ENCODE data around the gene ZNF567.
A peak's percentile ranks its signal among the peaks of the same experiment; 100 is the strongest.
"Not testable (repeated sequence)": the region's sequence is repeated elsewhere in the genome, so short reads cannot be mapped to it uniquely, and the experiment has no call there.

The ZNF567 gene

GRCh38 chr19:36687214-36688056, at the start of gene ZNF567:
Gene ZNF567 (plus strand): TSS chr19:36687612. CDS start chr19:36694868, 7,256 bp downstream.
- peak; percentile 67 for DNase-seq (ENCODE audit: low read depth)

DNA sequence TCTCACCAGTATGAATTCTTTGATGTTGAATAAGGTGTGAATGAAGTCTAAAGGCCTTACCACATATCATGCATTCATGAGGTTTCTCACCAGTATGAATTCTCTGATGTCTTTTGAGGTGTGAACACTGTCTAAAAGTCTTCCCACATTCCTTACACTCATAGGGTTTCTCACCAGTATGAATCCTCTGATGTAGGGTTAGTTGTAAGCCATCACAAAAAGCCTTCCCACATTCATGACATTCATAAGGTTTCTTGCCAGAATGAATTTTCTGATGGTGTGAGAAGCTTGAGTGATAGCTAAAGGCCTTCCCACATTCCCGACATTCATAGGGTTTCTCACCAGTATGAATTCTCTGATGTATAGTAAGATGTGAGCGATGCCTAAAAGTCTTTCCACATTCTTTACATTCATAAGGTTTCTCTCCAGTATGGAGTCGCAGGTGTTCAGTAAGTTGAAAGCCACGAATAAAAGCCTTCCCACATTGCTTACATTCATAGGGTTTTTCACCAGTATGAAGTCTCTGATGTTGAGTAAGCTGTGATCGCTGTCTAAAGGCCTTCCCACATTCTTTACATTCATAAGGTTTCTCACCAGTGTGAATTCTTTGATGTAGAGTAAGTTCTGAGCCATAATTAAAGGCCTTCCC, 48.4 kb upstream of the ZNF567 start:
- DNase-seq (ENCODE audit: low read depth), result no peak

GRCh38 chr19:36646746-36647145, 40.7 kb upstream of the ZNF567 start:
- no peak for DNase-seq (ENCODE audit: low read depth)

GRCh38 chr19:36652958-36653357, 34.5 kb upstream of the ZNF567 start:
- DNase-seq (ENCODE audit: low read depth), result no peak

DNA sequence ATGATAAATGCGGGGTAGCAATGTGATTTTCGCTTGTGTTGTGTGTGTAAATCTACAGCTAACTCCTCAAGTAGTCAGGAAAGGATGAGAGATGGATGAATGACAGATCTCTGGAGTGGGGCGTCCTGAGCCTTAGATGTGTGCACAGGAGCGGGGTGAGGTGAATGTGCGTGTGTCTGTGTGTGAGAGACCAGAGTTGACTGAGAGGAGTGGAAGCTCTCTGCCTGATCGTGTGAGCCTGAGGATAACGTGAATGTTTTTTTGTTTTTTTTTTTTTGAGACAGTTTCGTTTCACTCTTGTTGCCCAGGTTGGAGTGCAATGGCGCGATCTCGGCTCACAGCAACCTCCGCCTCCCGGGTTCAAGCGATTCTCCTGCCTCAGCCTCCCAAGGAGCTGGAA, 21.6 kb upstream of the ZNF567 start:
- no peak for DNase-seq (ENCODE audit: low read depth)

GRCh38 chr19:36668646-36669045, 18.8 kb upstream of the ZNF567 start:
- no peak for DNase-seq (ENCODE audit: low read depth)

GRCh38 chr19:36672368-36672767, 15.0 kb upstream of the ZNF567 start:
- no peak for DNase-seq (ENCODE audit: low read depth)

GRCh38 chr19:36674201-36674600, 13.2 kb upstream of the ZNF567 start:
- DNase-seq (ENCODE audit: low read depth), result no peak

GRCh38 chr19:36679455-36679854, 8.0 kb upstream of the ZNF567 start:
- DNase-seq (ENCODE audit: low read depth), result no peak

- no peak for DNase-seq (ENCODE audit: low read depth)
These were observed 1.6 kb upstream of the ZNF567 start for GRCh38 chr19:36685835-36686234.

GRCh38 chr19:36686365-36687213, 823 bp upstream of the ZNF567 start:
- DNase-seq (ENCODE audit: low read depth), result no peak

DNA sequence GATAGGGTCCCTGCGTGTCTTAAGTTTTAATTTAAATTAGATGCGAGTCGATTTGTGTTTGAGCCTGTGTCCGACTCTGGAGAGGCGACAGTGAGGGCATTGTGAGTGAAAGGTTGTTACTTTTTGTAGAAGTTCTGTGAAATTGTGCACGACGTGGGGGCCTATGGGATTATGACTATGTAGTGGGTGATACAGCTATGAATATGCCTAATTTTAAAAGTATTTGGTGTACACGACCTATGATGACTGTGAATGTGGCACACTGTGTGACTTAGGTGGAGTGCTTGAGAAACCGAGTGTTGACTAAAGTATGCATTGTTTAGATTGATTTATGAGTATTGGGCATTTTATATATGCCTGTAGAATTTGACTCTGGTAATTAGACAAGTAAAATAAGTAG, 646 bp downstream of the ZNF567 start:
- no peak for DNase-seq (ENCODE audit: low read depth)

DNA sequence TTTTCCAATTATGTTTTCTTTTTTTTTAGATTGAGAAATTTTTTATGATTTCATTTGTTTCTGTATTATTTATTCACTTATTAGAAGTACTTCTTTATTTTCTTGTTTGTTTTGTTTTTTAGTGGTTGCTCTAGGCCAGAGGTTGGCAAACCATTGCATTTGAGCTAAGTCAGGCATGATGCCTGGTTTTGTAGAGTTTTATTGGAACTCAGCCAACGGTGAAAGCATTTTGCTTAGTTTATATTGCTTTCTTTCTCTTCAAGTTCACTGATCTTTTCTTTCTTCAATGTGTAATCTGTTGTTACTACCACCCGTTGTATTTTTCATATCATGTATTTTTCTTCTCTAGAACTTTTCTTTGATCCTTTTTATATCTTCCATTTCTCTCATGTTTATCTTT, 19.7 kb downstream of the ZNF567 start:
- DNase-seq (ENCODE audit: low read depth), result no peak

DNA sequence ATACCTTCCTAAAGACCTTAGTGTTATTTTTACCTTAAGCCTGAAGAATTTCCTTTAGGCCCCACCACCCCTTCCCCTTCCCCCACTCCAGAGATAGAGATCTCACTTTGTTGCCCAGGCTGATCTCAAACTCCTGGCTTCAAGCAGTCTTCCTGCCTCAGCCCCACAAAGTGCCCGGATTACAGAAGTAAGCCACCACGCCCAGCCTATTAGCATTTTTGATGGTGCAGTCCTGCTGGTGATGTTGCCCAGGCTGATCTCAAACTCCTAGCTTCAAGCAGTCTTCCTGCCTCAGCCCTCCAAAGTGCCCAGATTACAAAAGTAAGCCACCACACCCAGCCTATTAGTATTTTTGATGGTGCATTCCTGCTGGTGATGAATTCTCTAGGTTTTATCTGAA, 22.0 kb downstream of the ZNF567 start:
- no peak for DNase-seq (ENCODE audit: low read depth)

GRCh38 chr19:36719687-36720556, 32.5 kb downstream of the ZNF567 start:
- DNase-seq (ENCODE audit: low read depth), result no peak

GRCh38 chr19:36736166-36736565, 48.8 kb downstream of the ZNF567 start:
- not testable (repeated sequence) for DNase-seq (ENCODE audit: low read depth)

GRCh38 chr19:36745870-36746269, 58.5 kb downstream of the ZNF567 start:
- no peak for DNase-seq (ENCODE audit: low read depth)

- no peak for DNase-seq (ENCODE audit: low read depth)
These were observed 60.3 kb downstream of the ZNF567 start for GRCh38 chr19:36747750-36748149.

DNA sequence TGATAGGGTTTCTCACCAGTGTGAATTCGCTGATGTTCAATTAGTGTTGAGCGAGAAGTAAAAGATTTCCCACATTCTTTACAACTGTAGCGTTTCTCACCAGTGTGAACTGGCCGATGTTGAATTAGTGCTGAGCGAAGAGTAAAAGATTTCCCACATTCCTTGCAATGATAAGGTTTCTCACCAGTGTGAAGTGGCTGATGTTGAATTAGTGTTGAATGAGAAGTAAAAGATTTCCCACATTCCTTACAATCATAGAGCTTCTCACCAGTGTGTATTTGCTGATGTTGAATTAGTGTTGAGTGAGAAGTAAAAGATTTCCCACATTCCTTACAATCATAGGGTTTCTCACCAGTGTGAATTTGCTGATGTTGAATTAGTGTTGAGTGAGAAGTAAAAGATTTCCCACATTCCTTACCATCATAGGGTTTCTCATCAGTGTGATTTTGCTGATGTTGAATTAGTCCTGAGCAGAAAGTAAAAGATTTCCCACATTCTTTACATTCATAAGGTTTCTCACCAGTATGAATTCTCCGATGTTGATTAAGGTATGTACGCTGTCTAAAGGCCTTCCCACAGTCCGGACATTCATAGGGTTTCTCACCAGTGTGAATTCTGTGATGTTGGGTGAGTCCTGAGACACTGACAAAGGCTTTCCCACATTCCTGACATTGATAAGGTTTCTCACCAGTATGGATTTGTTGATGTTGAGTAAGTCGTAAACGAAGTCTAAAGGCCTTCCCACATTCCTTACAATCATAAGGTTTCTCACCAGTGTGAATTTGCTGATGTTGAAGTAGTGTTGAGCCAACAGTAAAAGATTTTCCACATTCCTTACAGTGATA, 61.2 kb downstream of the ZNF567 start:
- no peak for DNase-seq (ENCODE audit: low read depth)

GRCh38 chr19:36749613-36750012, 62.2 kb downstream of the ZNF567 start:
- not testable (repeated sequence) for DNase-seq (ENCODE audit: low read depth)

All from HS-5 (cell line).